Panc1 (cell line): ENCODE measurements around the gene LRP2. TPM values are rescaled to one million over a fixed set of nuclear protein-coding genes. Genes with fewer than 3 reads are reported as not detected.
"Not testable (repeated sequence)": the region's sequence is repeated elsewhere in the genome, so short reads cannot be mapped to it uniquely, and the experiment has no call there.

Experiments used
- ATAC-seq: fragments of 200-7000 bp; cut with Tn5 transposase; 2 replicates; pipeline ENCODE4 v1.9.1; 2020; ENCODE audit warnings: mild to moderate bottlenecking, moderate library complexity
- BruUV-seq: library from RNA; stranded (reverse); fragments of 400-500 nt; replicated peaks from 2 replicates; lab custom pipeline; 2021; lab: Mats Ljungman, UMichigan
- CTCF ChIA-PET: fragments of 300-600 bp; sonication (Branson Sonifier 250); formaldehyde crosslinking; loops from one replicate; lab custom pipeline; 2022; ENCODE audit warnings: antibody characterized with exemption; lab: Charles Lee
- POLR2A ChIA-PET: fragments of 300-600 bp; sonication (Branson Sonifier 250); formaldehyde crosslinking; loops from one replicate; lab custom pipeline; 2022; ENCODE audit warnings: antibody characterized with exemption; lab: Charles Lee
- DNase-seq: peaks from one replicate; pipeline ENCODE4 v3.0.0-alpha.2; 2010; ENCODE audit warnings: low read depth, low spot score
- H3K27ac ChIP-seq: 2 replicates; pipeline ENCODE4 v1.5.1; 2011; ENCODE audit warnings: mild to moderate bottlenecking, low read length, inconsistent platforms
- H3K27me3 ChIP-seq: fragments of 200-500 bp; sonication (Bioruptor generic); 2 replicates; pipeline ENCODE4 v1.6.0; 2014; ENCODE audit warnings: low read length, inconsistent platforms; ENCODE audit not compliant: control insufficient read depth, insufficient read depth
- H3K36me3 ChIP-seq: fragments of 200-500 bp; sonication (Bioruptor generic); 2 replicates; pipeline ENCODE4 v1.5.1; 2014; ENCODE audit warnings: inconsistent platforms, mild to moderate bottlenecking, low read length, moderate library complexity; ENCODE audit not compliant: control insufficient read depth, insufficient read depth
- H3K4me1 ChIP-seq: 2 replicates; pipeline ENCODE4 v1.5.1; 2011; ENCODE audit warnings: inconsistent platforms, mild to moderate bottlenecking, low read length, moderate library complexity; ENCODE audit not compliant: control insufficient read depth, insufficient read depth
- H3K4me3 ChIP-seq, 2 experiments: 2 replicates each; pipeline ENCODE4 v1.5.1; 2011 to 2012; ENCODE audit warnings: low read depth in 2 of 2, low read length in 2 of 2, mild to moderate bottlenecking in 2 of 2, inconsistent platforms in 1 of 2, moderate library complexity in 1 of 2
- H3K9me3 ChIP-seq: fragments of 200-500 bp; sonication (Bioruptor generic); 2 replicates; pipeline ENCODE4 v1.5.1; 2014; ENCODE audit warnings: low read depth, mild to moderate bottlenecking, inconsistent platforms, low read length, moderate library complexity; ENCODE audit not compliant: control insufficient read depth, insufficient read depth
- CTCF ChIP-seq: fragments of 450-650 bp; IDR thresholded peaks from 2 replicates; pipeline ENCODE4 v1.5.1; 2017; ENCODE audit warnings: mild to moderate bottlenecking
- POLR2AphosphoS5 ChIP-seq: IDR thresholded peaks from 2 replicates; pipeline ENCODE4 v1.6.1; 2012; ENCODE audit warnings: mild to moderate bottlenecking, low read depth, low read length, moderate library complexity
- REST ChIP-seq, 2 experiments: IDR thresholded peaks; 2 replicates each; pipeline ENCODE4 v1.6.1; 2011 to 2012; ENCODE audit warnings: low read depth in 2 of 2, control low read depth in 1 of 2, low read length in 1 of 2, mild to moderate bottlenecking in 1 of 2, moderate library complexity in 1 of 2; ENCODE audit not compliant: insufficient read depth in 1 of 2
- SIN3A ChIP-seq: IDR thresholded peaks from 2 replicates; pipeline ENCODE4 v1.6.1; 2012; ENCODE audit warnings: low read depth, mild to moderate bottlenecking, low read length, moderate library complexity, borderline replicate concordance; ENCODE audit not compliant: insufficient read depth
- TCF7L2 ChIP-seq: IDR thresholded peaks from 2 replicates; pipeline ENCODE4 v1.6.1; 2011; ENCODE audit warnings: mild to moderate bottlenecking, low read depth, low read length, inconsistent platforms
- in situ Hi-C: cut with HindIII; loops from 2 replicates; pipeline ENCODE4 v1.10.0; 2016; ENCODE audit warnings: low sequenced_read_pairs, low pct_unique_long_range_greater_than_20kb
- intact Hi-C: fragments of 100-400 bp; cut with micrococcal nuclease; formaldehyde crosslinking; loops from one replicate; pipeline ENCODE4 v1.10.0; 2022; ENCODE audit not compliant: unreplicated experiment
- total RNA-seq: library from RNA; stranded (reverse); gene quantifications from one replicate; pipeline ENCODE4 v1.2.1, GENCODE V29; 2021; ENCODE audit not compliant: unreplicated experiment

Gene LRP2
- total RNA-seq, 1 experiment from 2014 or later = 0.10 TPM

- ATAC-seq = no peak
- H3K36me3 ChIP-seq = no peaks in the 10 kb centered on the region
Measured at GRCh38 chr2:169275696-169276444, 86.5 kb downstream of the LRP2 start.

DNA sequence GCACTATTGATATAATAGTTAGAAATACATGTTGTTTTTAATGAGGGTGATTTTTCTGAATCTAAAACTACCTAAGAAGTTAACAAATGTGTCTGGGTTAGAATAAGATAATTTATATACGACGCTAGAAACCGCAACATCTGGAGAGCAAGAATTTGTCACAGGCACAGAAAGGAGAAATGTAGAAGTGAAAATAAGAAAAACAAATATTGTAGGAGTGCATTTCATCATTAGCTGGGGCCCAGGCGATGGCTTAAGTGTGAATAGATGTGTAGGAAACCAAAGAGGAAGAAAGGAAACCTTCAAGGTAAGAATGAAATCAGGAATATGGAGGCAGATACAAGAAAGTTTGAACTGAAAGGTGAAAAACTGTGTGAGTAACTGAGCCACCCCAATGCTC, 90.3 kb downstream of the LRP2 start:
- H3K27me3 ChIP-seq = peaks cover 4% of the 10 kb centered on the region; the same call in 1 of the 2 replicates
- ChIA-PET POLR2A (no interaction called here), CTCF (no interaction called here)
- BruUV-seq = no TSS peak
- H3K4me3 ChIP-seq = no peak overlapping the region
- in situ Hi-C loops (no loop called here), intact Hi-C loops (loop anchor here (10.0 kb wide), 1 partner anchor 157 kb away; no protein-coding TSS in a partner anchor)
- TF ChIP-seq REST (IDR thresholded peaks at IDR 0.05; ENCODE audit: insufficient read depth in 1 of 2, low read depth in 2 of 2, low read length in 1 of 2) = no peak
- no peak for TF ChIP-seq TCF7L2
- no peak for TF ChIP-seq POLR2AphosphoS5
- no peak for TF ChIP-seq CTCF
- no peak for TF ChIP-seq SIN3A
- H3K4me1 ChIP-seq = no peaks in the 10 kb centered on the region
- H3K36me3 ChIP-seq = no peaks in the 10 kb centered on the region
- DNase-seq (no peak), ATAC-seq (no peak)
- no peak overlapping the region for H3K27ac ChIP-seq
- H3K9me3 ChIP-seq = no peaks in the 10 kb centered on the region

More at GRCh38 chr2:169275696-169276444, 86.5 kb downstream of the LRP2 start:
- TF ChIP-seq CTCF (peak; percentile 46; the same call in 1 of the 2 replicates), SIN3A (no peak)
- intact Hi-C loops (loop anchor here (10.0 kb wide), 1 partner anchor 161 kb away; no protein-coding TSS in a partner anchor), in situ Hi-C loops (no loop called here)
- Histone ChIP-seq H3K9me3 (no peaks in the 10 kb centered on the region), H3K4me1 (no peaks in the 10 kb centered on the region), H3K27ac (no peak overlapping the region), H3K27me3 (peaks cover 9% of the 10 kb centered on the region; the same call in 1 of the 2 replicates), H3K4me3 (no peak overlapping the region)
- ChIA-PET CTCF (no interaction called here), POLR2A (no interaction called here)
- BruUV-seq = no TSS peak
- no peak for DNase-seq

DNA sequence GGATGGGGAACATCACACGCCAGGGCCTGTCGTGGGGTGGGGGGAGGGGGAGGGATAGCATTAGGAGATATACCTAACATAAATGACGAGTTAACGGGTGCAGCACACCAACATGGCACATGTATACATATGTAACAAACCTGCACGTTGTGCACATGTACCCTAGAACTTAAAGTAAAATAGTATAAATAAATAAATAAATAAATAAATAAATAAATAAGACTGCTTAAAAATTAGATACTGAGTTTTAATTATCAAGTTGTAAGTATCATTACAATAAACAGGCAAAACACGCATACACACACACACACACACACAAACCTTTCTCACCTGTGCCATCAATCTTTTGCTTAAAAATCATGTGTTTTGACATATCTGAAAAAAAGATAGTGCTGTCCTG, 91.8 kb downstream of the LRP2 start:
- intact Hi-C loops = loop anchor here (10.0 kb wide), 1 partner anchor 156 kb away; no protein-coding TSS in a partner anchor
- not testable (repeated sequence) for BruUV-seq

More for the DNA sequence above, 91.8 kb downstream of the LRP2 start:
- H3K27ac ChIP-seq, POLR2A ChIA-PET, H3K4me3 ChIP-seq, ATAC-seq, H3K4me1 ChIP-seq, H3K9me3 ChIP-seq, in situ Hi-C loops, DNase-seq, H3K27me3 ChIP-seq, CTCF ChIA-PET, H3K36me3 ChIP-seq: not testable (repeated sequence)
